Mesodermal cell (in vitro differentiated cells): ENCODE measurements around the gene SBK1. TPM values are rescaled to one million over a fixed set of nuclear protein-coding genes. Genes with fewer than 3 reads are reported as not detected.
A peak's percentile ranks its signal among the peaks of the same experiment; 100 is the strongest.
"Not testable (repeated sequence)": the region's sequence is repeated elsewhere in the genome, so short reads cannot be mapped to it uniquely, and the experiment has no call there.

Experiments
- H3K27ac ChIP-seq: 2 replicates; pipeline ENCODE4 v1.7.0; 2013; ENCODE audit warnings: mild to moderate bottlenecking, low read depth, low read length, moderate library complexity; ENCODE audit not compliant: severe bottlenecking
- H3K36me3 ChIP-seq: 2 replicates; pipeline ENCODE4 v1.7.1; 2013; ENCODE audit warnings: mild to moderate bottlenecking, low read length, moderate library complexity; ENCODE audit not compliant: control insufficient read depth, insufficient read depth
- H3K4me1 ChIP-seq: one replicate; pipeline ENCODE4 v1.7.1; 2013; ENCODE audit warnings: mild to moderate bottlenecking, low read length; ENCODE audit not compliant: insufficient read depth, control insufficient read depth, poor library complexity, severe bottlenecking
- H3K4me3 ChIP-seq: 2 replicates; pipeline ENCODE4 v1.7.0; 2013; ENCODE audit warnings: low read length, control low read depth, mild to moderate bottlenecking; ENCODE audit not compliant: insufficient read depth, poor library complexity, severe bottlenecking; ENCODE audit errors: extremely low read depth
- H3K9me3 ChIP-seq: 2 replicates; pipeline ENCODE4 v1.7.1; 2013; ENCODE audit warnings: mild to moderate bottlenecking, low read length, moderate library complexity; ENCODE audit not compliant: control insufficient read depth
- WGBS, 2 experiments: methylation state at CpG; one replicate each; pipeline ENCODE4 v1.1.5; 2013; ENCODE audit warnings: missing lambda C conversion rate in 2 of 2; ENCODE audit not compliant: insufficient coverage in 2 of 2; 5-methylcytosine and 5-hydroxymethylcytosine counted together
- polyA plus RNA-seq, 2 experiments: library from polyadenylated mRNA; stranded (reverse); fragments of 50-300 nt; gene quantifications; one replicate each; pipeline ENCODE4 v1.2.3, GENCODE V29; 2013

SBK1 gene
- polyA plus RNA-seq (2013, experiment 1 of 2), result 17.0 TPM
- polyA plus RNA-seq (2013, experiment 2 of 2), result 13.1 TPM

- Histone ChIP-seq H3K4me1 (no peaks in the 10 kb centered on the region), H3K9me3 (no peaks in the 10 kb centered on the region), H3K27ac (peak within 1 kb of the TSS; percentile 45), H3K36me3 (no peaks in the 10 kb centered on the region), H3K4me3 (peak within 1 kb of the TSS; percentile 76)
- 1 to 3% methylated on average over 10 to 65 of the region's 88 CpGs for WGBS, 2 experiments
Observed at GRCh38 chr16:28291651-28292626, at the start of gene SBK1. SBK1 (plus strand) TSS chr16:28292525; CDS start chr16:28317392, 24,867 bp downstream.

DNA sequence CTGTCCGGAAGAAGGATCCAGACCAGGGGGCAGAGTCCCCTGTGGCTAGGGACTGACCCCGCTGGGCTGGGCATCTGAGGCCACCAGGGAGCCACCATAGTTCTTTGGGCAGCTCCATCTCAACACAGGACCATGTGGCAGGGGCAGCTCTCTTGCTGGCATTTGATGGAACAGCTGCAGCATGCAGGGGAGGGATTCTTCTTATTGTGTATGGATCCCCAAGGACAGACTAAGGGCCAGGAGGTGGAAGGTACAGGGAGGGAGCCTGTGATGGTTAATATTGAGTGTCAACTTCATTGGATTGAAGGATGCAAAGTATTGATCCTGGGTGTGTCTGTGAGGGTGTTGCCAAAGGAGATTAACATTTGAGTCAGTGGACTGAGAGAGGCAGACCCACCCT, 42.8 kb upstream of the SBK1 start:
- 83 to 93% methylated on average over 1 to 2 of the region's 2 CpGs for WGBS, 2 experiments
- not testable (repeated sequence) for H3K9me3 ChIP-seq, H3K4me3 ChIP-seq

DNA sequence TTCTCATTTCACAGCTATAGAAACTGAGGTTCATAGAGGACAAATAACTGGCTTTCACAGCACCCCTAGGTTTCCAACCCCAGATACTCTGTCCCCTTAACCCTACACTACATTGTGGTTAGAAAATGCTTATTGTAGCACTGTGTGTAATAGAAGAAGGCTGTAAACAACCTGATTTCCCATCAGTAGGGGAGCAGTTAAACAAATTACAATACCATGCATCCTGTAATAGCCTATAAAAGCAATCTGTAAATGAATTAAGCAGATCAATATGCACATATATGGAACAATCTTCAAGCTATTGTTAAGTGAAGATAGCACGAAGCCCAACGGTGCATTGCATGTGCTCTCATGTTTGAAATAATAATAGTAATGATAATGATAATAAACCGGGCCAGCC, 41.3 kb upstream of the SBK1 start:
- 83 to 90% methylated on average over 1 to 3 of the region's 3 CpGs for WGBS, 2 experiments
- no peak overlapping the region for H3K4me3 ChIP-seq
- H3K36me3 ChIP-seq, result no peaks in the 10 kb centered on the region
- H3K9me3 ChIP-seq, result no peaks in the 10 kb centered on the region
- H3K27ac ChIP-seq, result no peak overlapping the region
- H3K4me1 ChIP-seq, result no peaks in the 10 kb centered on the region

More for the DNA sequence above, 42.8 kb upstream of the SBK1 start:
- H3K36me3 ChIP-seq, H3K27ac ChIP-seq, H3K4me1 ChIP-seq: not testable (repeated sequence)

- Histone ChIP-seq H3K4me1 (no peaks in the 10 kb centered on the region), H3K9me3 (no peaks in the 10 kb centered on the region), H3K27ac (no peak overlapping the region), H3K36me3 (no peaks in the 10 kb centered on the region), H3K4me3 (no peak overlapping the region)
- 93 to 97% methylated on average over 5 of the region's 6 CpGs for WGBS, 2 experiments
Observed at GRCh38 chr16:28254158-28254557, 38.2 kb upstream of the SBK1 start.

GRCh38 chr16:28255838-28256237, 36.5 kb upstream of the SBK1 start:
- Histone ChIP-seq H3K9me3 (no peaks in the 10 kb centered on the region), H3K27ac (no peak overlapping the region), H3K36me3 (no peaks in the 10 kb centered on the region), H3K4me3 (no peak overlapping the region), H3K4me1 (no peaks in the 10 kb centered on the region)
- WGBS, 2 experiments, result 84 to 87% methylated on average over 11 to 12 of the region's 12 CpGs

- 75 to 96% methylated on average over 2 to 3 of the region's 4 CpGs for WGBS, 2 experiments
- H3K27ac ChIP-seq, result no peak overlapping the region
- no peaks in the 10 kb centered on the region for H3K9me3 ChIP-seq
- H3K4me3 ChIP-seq, result no peak overlapping the region
- H3K4me1 ChIP-seq, result no peaks in the 10 kb centered on the region
- H3K36me3 ChIP-seq, result no peaks in the 10 kb centered on the region
Observed at GRCh38 chr16:28257256-28257655, 35.1 kb upstream of the SBK1 start.

DNA sequence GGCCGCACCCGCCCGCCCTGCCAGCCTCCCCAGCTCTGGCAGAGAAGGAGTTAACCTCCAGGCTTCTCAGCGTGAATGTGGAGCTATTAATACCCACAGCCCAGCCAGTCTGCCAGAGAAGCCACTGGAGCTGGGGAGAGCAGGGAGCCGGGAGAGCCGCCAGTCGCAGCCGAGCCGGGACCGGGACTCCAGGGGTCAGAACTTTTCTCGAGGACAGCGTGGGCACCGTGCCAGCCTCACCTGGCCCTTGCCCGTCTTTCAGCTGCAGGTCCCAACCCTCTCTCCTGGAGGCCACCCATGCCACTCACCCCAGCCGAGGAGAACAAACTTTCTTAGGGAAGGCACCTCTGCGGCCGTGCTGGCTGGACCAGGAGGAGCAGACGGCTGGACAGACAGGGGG, 33.8 kb upstream of the SBK1 start:
- Histone ChIP-seq H3K4me3 (peak overlapping the region; percentile 8), H3K27ac (no peak overlapping the region), H3K9me3 (no peaks in the 10 kb centered on the region), H3K36me3 (no peaks in the 10 kb centered on the region), H3K4me1 (no peaks in the 10 kb centered on the region)
- 22 to 26% methylated on average over 10 to 16 of the region's 18 CpGs for WGBS, 2 experiments

DNA sequence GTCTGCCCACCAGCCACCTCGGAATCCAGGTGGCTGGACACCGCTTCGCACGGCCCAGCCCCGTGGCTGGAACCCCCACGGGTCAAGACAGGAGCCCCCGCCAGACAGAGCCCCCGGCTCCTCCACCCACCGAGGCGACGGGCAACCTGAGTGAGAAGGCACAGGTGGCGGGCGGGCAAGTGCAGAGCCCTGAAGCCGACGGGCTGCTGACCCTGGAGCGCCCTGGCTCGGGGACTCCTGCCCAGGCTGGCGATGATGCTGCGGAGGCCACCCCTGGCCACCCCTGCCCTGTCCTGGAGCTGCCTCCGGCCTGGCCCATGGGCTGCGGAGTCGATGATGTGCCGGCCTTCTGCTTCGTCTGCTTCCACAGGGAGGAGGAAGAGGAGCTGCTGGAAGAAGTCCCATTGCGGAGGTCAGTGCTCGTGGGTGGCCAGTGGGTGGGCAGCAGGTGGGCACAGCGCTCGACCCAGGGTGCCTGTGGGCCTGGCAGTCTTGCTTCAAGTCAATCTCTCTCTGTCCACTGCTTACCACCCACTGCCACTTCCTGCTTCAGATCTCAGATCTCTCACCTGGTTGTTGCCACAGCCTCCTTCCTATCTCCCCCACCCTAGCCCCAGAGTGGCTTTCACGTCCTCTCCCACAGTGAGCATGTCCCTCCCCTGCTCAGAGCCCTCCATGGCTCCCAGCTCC, 33.1 kb upstream of the SBK1 start:
- H3K4me1 ChIP-seq, result no peaks in the 10 kb centered on the region
- no peak overlapping the region for H3K27ac ChIP-seq
- WGBS, 2 experiments, result 84 to 94% methylated on average over 22 to 24 of the region's 29 CpGs
- H3K4me3 ChIP-seq, result no peak overlapping the region
- H3K9me3 ChIP-seq, result no peaks in the 10 kb centered on the region
- H3K36me3 ChIP-seq, result no peaks in the 10 kb centered on the region

DNA sequence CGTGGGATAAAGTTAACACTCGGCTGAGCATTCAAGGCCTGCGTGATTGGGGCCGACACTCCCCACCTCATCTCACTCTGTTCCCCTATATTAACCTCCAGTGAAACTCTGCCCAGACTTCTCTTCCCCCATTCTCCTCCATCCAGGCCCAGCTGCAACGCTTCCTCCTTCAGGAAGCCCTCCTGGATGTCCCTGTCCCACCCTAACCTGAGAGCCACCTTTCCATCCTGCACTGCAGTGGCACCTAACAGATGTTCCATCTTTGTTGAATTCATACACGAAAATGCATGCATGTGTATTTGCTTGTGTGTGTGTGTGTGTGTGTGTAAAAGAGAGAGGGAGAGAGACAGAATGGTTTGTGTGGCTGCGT, 32.6 kb upstream of the SBK1 start:
- Histone ChIP-seq H3K27ac (no peak overlapping the region), H3K4me1 (no peaks in the 10 kb centered on the region), H3K9me3 (no peaks in the 10 kb centered on the region), H3K4me3 (no peak overlapping the region), H3K36me3 (no peaks in the 10 kb centered on the region)
- WGBS, 2 experiments, result 82 to 84% methylated on average over 5 to 7 of the region's 7 CpGs

- 71% methylated on average over 1 of the region's 1 CpG; no CpG with 5 or more reads in 1 of the 2 experiments for WGBS, 2 experiments
- no peak overlapping the region for H3K27ac ChIP-seq
- no peak overlapping the region for H3K4me3 ChIP-seq
- H3K36me3 ChIP-seq, result no peaks in the 10 kb centered on the region
- no peaks in the 10 kb centered on the region for H3K4me1 ChIP-seq
- H3K9me3 ChIP-seq, result no peaks in the 10 kb centered on the region
Observed at GRCh38 chr16:28260193-28260592, 32.1 kb upstream of the SBK1 start.
